K562 (cell line): ENCODE measurements around the gene MTA2. TPM values are rescaled to one million over a fixed set of nuclear protein-coding genes. Genes with fewer than 3 reads are reported as not detected.

Experiments used
- ATF1 ChIP-seq, 2 experiments: fragments of 450-650 bp in 1 of 2; IDR thresholded peaks; 2 replicates each; pipeline ENCODE4 v1.6.1; 2016; ENCODE audit warnings: missing compliant biosample characterization in 1 of 2, missing genetic modification characterization in 1 of 2
- CREB3L1 ChIP-seq: fragments of 450-650 bp; IDR thresholded peaks from 2 replicates; pipeline ENCODE4 v1.6.1; 2014; ENCODE audit warnings: low read depth, mild to moderate bottlenecking, moderate library complexity, borderline replicate concordance
- HMG20B ChIP-seq: fragments of 250-450 bp; sonication (Bioruptor Pico); IDR thresholded peaks from 2 replicates; pipeline ENCODE4 v1.5.0; 2021; ENCODE audit warnings: mild to moderate bottlenecking
- MEF2A ChIP-seq: IDR thresholded peaks from 2 replicates; pipeline ENCODE4 v1.6.1; 2011; ENCODE audit warnings: low read depth, mild to moderate bottlenecking, low read length, moderate library complexity; ENCODE audit not compliant: control insufficient read depth
- STAT6 ChIP-seq: sonication (generic); formaldehyde crosslinking; IDR thresholded peaks from 2 replicates; pipeline ENCODE4 v1.8.1; 2023; ENCODE audit warnings: mild to moderate bottlenecking, missing genetic modification reagents
- ZNF740 ChIP-seq, 3 experiments: fragments of 200-800 bp in 1 of 3; sonication (Bioruptor generic) in 1 of 3; sonication (generic) in 1 of 3; formaldehyde crosslinking in 1 of 3; IDR thresholded peaks; 2 replicates each; pipeline versions ENCODE4 v1.6.1 to v1.8.0; 2016 to 2022; ENCODE audit warnings: mild to moderate bottlenecking in 2 of 3, missing compliant biosample characterization in 2 of 3, missing genetic modification characterization in 2 of 3, missing genetic modification reagents in 1 of 3
- polyA plus RNA-seq, 8 experiments: library from polyadenylated mRNA; depleted of rRNA in 4 of 8; stranded (reverse) in 5 of 8; unstranded in 3 of 8; fragments of >200 nt; fragmentation: Nextera tagmentation in 2 of 8; fragmentation: Illumina TruSeq in 1 of 8; extraction: Ambion mirVana in 2 of 8; extraction: Trizol in 1 of 8; gene quantifications; 2 replicates each; pipeline versions ENCODE4 v1.2.1 to v1.2.3, GENCODE V29; 2011 to 2014; ENCODE audit warnings: inconsistent platforms in 1 of 8, missing spikeins in 1 of 8
- total RNA-seq, 7 experiments: library from RNA; depleted of rRNA in 6 of 7; stranded (reverse); fragments of >200 nt in 6 of 7; fragmentation: Illumina TruSeq in 2 of 7; extraction: Trizol in 2 of 7; gene quantifications; 2 replicates each; pipeline versions ENCODE4 v1.2.1 to v1.2.3, GENCODE V29; 2011 to 2021; ENCODE audit warnings: low replicate concordance in 1 of 7

The MTA2 gene
- total and polyA plus RNA-seq, 9 of the 15 experiments (the other 6 are each of a cell fraction or from before 2014, with no cell fraction given): 6.2 to 220 (median 172) TPM

GRCh38 chr11:62599069-62599696 lies 2.5 kb downstream of the MTA2 start (continued):
- peak; percentile 99 for TF ChIP-seq ZNF740 (CRISPR knock-in tag; IDR thresholded peaks at IDR 0.05)
- peak in 1 of 2 experiments; percentile 91; a peak in 2 of 4 replicates for TF ChIP-seq ZNF740 (tag; IDR thresholded peaks at IDR 0.05)
- TF ChIP-seq STAT6 (CRISPR knock-in tag): no peak
- no peak for TF ChIP-seq HMG20B (CRISPR knock-in tag)
- no peak for TF ChIP-seq ATF1 (CRISPR knock-in tag; IDR thresholded peaks at IDR 0.05)
- peak; percentile 66 for TF ChIP-seq ATF1 (tag; IDR thresholded peaks at IDR 0.05)
- TF ChIP-seq CREB3L1: peak; percentile 43; the same call in 1 of the 2 replicates
- TF ChIP-seq MEF2A: no peak
